SK-N-SH treated with all-trans-retinoic acid at 6 μM for 48 hours (cell line): Measurements from ENCODE around the gene ABCC6.

Experiments
- ARNTL ChIP-seq: fragments of 450-650 bp; formaldehyde crosslinking; IDR thresholded peaks from 2 replicates; pipeline ENCODE4 v1.5.0; 2020; ENCODE audit warnings: low read depth, mild to moderate bottlenecking, moderate library complexity, borderline replicate concordance
- BACH2 ChIP-seq: fragments of 250-450 bp; sonication (Bioruptor Pico); IDR thresholded peaks from 2 replicates; pipeline ENCODE4 v1.9.0; 2021; ENCODE audit warnings: mild to moderate bottlenecking, borderline replicate concordance
- CSDC2 ChIP-seq: fragments of 250-450 bp; sonication (Bioruptor Pico); IDR thresholded peaks from 2 replicates; pipeline ENCODE4 v1.5.0; 2020; ENCODE audit warnings: mild to moderate bottlenecking, moderate library complexity
- ESRRG ChIP-seq: fragments of 250-450 bp; sonication (Bioruptor Pico); IDR thresholded peaks from 2 replicates; pipeline ENCODE4 v1.6.1; 2021; ENCODE audit warnings: mild to moderate bottlenecking
- ISL1 ChIP-seq: fragments of 250-450 bp; sonication (Bioruptor Pico); IDR thresholded peaks from 2 replicates; pipeline ENCODE4 v2.1.2; 2022; ENCODE audit warnings: mild to moderate bottlenecking, moderate library complexity
- PPARA ChIP-seq: fragments of 250-450 bp; sonication (Bioruptor Pico); IDR thresholded peaks from 2 replicates; pipeline ENCODE4 v1.5.0; 2020; ENCODE audit warnings: mild to moderate bottlenecking, borderline replicate concordance
- TCF4 ChIP-seq: fragments of 250-450 bp; sonication (Bioruptor Pico); IDR thresholded peaks from 2 replicates; pipeline ENCODE4 v1.8.0; 2021; ENCODE audit warnings: mild to moderate bottlenecking, moderate library complexity, borderline replicate concordance
- ZFP3 ChIP-seq: fragments of 250-450 bp; sonication (Bioruptor Pico); IDR thresholded peaks from 2 replicates; pipeline ENCODE4 v1.5.0; 2020; ENCODE audit warnings: mild to moderate bottlenecking, moderate library complexity
- ZFP30 ChIP-seq: fragments of 450-650 bp; formaldehyde crosslinking; IDR thresholded peaks from 2 replicates; pipeline ENCODE4 v1.5.0; 2022; ENCODE audit warnings: mild to moderate bottlenecking, moderate library complexity
- ZNF565 ChIP-seq: fragments of 450-650 bp; formaldehyde crosslinking; conservative IDR thresholded peaks from 2 replicates; pipeline ENCODE4 v1.5.0; 2020; ENCODE audit warnings: low read depth, mild to moderate bottlenecking, moderate library complexity
- ZNF8 ChIP-seq: fragments of 450-650 bp; formaldehyde crosslinking; IDR thresholded peaks from 2 replicates; pipeline ENCODE4 v1.5.0; 2020; ENCODE audit warnings: mild to moderate bottlenecking, moderate library complexity
- TF ChIP-seq, protein P1 (sequence below): fragments of 250-450 bp; sonication (Bioruptor Pico); IDR thresholded peaks from 2 replicates; pipeline ENCODE4 v1.5.1; 2021; ENCODE audit warnings: mild to moderate bottlenecking, moderate library complexity
- TF ChIP-seq, protein P2 (sequence below): fragments of 250-450 bp; sonication (Bioruptor Pico); IDR thresholded peaks from 2 replicates; pipeline ENCODE4 v1.5.1; 2020; ENCODE audit warnings: low read depth, mild to moderate bottlenecking, moderate library complexity
- TF ChIP-seq, protein P3 (sequence below): fragments of 250-450 bp; sonication (Bioruptor Pico); IDR thresholded peaks from 2 replicates; pipeline ENCODE4 v1.8.0; 2020; ENCODE audit warnings: mild to moderate bottlenecking, moderate library complexity, borderline replicate concordance

DNA sequence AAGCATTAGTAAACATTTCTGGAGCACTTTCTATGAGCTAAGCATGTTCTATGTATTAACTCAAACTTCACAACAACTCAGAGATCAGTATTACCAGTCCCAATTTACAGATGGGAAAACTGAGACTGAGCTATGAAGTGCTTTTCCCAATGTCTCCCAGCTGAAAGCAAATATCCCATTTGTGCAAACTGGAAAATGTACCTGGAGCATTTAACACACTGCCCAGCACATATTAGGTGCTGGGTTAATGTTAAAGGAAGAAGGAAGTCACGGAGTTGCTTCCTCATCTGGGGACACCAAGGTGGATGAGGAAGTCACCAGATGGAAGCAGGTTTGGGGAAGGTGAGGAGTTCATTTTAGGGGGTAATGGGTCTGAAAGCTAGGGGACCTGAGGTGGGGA is 66.1 kb downstream of the ABCC6 start:
- TF ChIP-seq ESRRG = no peak
- TF ChIP-seq TCF4 (CRISPR knock-in tag) = no peak
- TF ChIP-seq, protein P1, sequence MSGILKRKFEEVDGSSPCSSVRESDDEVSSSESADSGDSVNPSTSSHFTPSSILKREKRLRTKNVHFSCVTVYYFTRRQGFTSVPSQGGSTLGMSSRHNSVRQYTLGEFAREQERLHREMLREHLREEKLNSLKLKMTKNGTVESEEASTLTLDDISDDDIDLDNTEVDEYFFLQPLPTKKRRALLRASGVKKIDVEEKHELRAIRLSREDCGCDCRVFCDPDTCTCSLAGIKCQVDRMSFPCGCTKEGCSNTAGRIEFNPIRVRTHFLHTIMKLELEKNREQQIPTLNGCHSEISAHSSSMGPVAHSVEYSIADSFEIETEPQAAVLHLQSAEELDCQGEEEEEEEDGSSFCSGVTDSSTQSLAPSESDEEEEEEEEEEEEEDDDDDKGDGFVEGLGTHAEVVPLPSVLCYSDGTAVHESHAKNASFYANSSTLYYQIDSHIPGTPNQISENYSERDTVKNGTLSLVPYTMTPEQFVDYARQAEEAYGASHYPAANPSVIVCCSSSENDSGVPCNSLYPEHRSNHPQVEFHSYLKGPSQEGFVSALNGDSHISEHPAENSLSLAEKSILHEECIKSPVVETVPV = no peak
- TF ChIP-seq, protein P2, sequence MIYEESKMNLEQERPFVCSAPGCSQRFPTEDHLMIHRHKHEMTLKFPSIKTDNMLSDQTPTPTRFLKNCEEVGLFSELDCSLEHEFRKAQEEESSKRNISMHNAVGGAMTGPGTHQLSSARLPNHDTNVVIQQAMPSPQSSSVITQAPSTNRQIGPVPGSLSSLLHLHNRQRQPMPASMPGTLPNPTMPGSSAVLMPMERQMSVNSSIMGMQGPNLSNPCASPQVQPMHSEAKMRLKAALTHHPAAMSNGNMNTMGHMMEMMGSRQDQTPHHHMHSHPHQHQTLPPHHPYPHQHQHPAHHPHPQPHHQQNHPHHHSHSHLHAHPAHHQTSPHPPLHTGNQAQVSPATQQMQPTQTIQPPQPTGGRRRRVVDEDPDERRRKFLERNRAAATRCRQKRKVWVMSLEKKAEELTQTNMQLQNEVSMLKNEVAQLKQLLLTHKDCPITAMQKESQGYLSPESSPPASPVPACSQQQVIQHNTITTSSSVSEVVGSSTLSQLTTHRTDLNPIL = no peak
- no peak for TF ChIP-seq ZFP30 (CRISPR knock-in tag)
- no peak for TF ChIP-seq ARNTL (CRISPR knock-in tag)
- no peak for TF ChIP-seq CSDC2
- no peak for TF ChIP-seq PPARA (CRISPR knock-in tag)
- TF ChIP-seq ZFP3 = no peak
- no peak for TF ChIP-seq ISL1
- TF ChIP-seq, protein P3, sequence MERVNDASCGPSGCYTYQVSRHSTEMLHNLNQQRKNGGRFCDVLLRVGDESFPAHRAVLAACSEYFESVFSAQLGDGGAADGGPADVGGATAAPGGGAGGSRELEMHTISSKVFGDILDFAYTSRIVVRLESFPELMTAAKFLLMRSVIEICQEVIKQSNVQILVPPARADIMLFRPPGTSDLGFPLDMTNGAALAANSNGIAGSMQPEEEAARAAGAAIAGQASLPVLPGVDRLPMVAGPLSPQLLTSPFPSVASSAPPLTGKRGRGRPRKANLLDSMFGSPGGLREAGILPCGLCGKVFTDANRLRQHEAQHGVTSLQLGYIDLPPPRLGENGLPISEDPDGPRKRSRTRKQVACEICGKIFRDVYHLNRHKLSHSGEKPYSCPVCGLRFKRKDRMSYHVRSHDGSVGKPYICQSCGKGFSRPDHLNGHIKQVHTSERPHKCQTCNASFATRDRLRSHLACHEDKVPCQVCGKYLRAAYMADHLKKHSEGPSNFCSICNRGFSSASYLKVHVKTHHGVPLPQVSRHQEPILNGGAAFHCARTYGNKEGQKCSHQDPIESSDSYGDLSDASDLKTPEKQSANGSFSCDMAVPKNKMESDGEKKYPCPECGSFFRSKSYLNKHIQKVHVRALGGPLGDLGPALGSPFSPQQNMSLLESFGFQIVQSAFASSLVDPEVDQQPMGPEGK (CRISPR knock-in tag) = no peak
- no peak for TF ChIP-seq BACH2 (CRISPR knock-in tag)
- no peak for TF ChIP-seq ZNF8 (CRISPR knock-in tag)
- no peak for TF ChIP-seq ZNF565 (CRISPR knock-in tag)
